AG09309 (cell line): ENCODE data around the gene HOXD8.

Source experiments
- DNase-seq: peaks from one replicate; pipeline ENCODE4 v3.0.0-alpha.2; 2010; ENCODE audit warnings: low read depth
- H3K4me3 ChIP-seq: 2 replicates; pipeline ENCODE4 v1.5.1; 2011; ENCODE audit warnings: mild to moderate bottlenecking, low read depth, low read length, moderate library complexity; ENCODE audit not compliant: control insufficient read depth
- TF ChIP-seq, protein P1 (sequence below): IDR thresholded peaks from 2 replicates; pipeline ENCODE4 v1.5.1; 2011; ENCODE audit warnings: mild to moderate bottlenecking, low read depth, low read length, inconsistent platforms; ENCODE audit not compliant: insufficient read depth, control insufficient read depth; ENCODE audit errors: missing control alignments

Gene HOXD8

DNA sequence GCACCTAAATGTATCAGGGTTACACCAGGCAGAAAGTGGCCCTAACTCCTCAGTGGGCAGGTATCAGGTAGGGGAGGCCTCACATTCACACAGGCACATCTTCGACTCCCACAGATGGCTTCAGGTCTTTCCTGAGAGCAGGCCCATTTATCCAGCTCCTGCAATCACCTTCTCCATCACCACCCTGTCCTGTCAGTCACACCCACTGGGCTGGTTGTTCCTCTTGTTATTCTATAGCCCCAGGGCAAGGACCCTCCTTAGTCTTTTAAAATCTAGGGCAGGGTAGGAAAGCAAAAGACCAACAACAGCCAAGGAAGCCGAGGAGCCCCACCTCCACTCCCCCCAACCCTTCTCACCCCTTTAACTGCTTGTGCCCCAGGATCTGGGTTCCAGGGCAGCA is 12.8 kb downstream of the HOXD8 start:
- DNase-seq, result no peak
- TF ChIP-seq, protein P1, sequence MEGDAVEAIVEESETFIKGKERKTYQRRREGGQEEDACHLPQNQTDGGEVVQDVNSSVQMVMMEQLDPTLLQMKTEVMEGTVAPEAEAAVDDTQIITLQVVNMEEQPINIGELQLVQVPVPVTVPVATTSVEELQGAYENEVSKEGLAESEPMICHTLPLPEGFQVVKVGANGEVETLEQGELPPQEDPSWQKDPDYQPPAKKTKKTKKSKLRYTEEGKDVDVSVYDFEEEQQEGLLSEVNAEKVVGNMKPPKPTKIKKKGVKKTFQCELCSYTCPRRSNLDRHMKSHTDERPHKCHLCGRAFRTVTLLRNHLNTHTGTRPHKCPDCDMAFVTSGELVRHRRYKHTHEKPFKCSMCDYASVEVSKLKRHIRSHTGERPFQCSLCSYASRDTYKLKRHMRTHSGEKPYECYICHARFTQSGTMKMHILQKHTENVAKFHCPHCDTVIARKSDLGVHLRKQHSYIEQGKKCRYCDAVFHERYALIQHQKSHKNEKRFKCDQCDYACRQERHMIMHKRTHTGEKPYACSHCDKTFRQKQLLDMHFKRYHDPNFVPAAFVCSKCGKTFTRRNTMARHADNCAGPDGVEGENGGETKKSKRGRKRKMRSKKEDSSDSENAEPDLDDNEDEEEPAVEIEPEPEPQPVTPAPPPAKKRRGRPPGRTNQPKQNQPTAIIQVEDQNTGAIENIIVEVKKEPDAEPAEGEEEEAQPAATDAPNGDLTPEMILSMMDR, result no peak
- no peak overlapping the region for H3K4me3 ChIP-seq

- TF ChIP-seq, protein P1, result no peak
- no peak overlapping the region for H3K4me3 ChIP-seq
- DNase-seq, result no peak
These were observed 15.8 kb downstream of the HOXD8 start for GRCh38 chr2:176145085-176145969.

DNA sequence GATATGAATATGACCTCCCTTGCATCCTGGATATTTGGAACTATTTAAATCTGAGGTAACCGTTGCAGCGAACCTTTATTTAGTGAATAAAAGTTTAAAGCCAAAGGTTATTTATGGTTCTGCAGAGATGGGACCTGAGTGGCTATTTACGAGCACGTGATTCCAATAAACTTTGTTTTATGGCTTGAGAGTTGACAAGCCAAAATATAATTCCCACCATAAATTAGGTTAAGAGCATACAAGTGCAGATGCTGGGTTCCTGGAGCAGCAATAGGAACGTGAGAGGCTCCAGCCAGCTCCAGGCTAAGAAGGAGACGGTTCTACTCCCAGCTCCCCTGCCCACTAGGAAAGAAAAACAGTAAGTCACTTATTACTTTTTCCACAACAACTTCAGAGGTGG is 16.6 kb downstream of the HOXD8 start:
- TF ChIP-seq, protein P1, result no peak
- DNase-seq, result no peak
- no peak overlapping the region for H3K4me3 ChIP-seq

- TF ChIP-seq, protein P1, result no peak
- no peak overlapping the region for H3K4me3 ChIP-seq
- DNase-seq, result no peak
These were observed 17.1 kb downstream of the HOXD8 start for GRCh38 chr2:176146645-176147044.

- TF ChIP-seq, protein P1, result no peak
- H3K4me3 ChIP-seq, result no peak overlapping the region
- DNase-seq, result no peak
These were observed 17.8 kb downstream of the HOXD8 start for GRCh38 chr2:176147210-176147799.

DNA sequence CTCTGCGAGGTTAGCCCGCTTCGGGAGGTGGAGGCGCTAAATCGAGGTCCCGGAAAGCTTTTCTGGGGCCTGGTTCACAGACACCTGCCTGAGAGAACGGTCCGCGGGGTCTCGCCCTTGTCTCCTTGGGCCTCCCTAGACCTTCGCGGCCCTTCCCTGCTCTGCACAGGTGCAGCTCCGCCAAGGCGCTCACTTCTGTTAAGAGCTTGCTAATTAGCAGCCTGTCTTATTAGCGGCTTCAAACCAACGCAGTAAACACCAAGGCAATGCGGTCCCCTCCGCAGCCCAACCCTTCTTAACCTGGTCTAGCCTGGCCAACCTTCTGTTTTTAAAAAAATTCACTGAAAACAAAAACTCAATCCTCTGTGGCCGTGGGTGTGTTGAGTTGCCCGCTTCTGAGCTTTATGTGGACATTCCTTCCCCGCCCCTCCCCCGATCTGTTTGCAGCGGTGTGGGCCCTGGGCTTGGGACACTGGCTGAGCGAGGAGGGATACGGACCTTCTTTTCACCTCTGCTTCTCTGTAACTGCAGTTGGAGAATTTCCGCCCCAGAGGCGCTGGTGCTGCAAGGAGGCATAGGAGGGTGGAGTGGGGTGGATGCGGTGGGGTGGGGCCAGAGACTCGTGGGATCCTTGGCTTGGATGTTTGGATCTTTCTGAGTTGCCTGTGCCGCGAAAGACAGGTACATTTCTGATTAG is 18.4 kb downstream of the HOXD8 start:
- DNase-seq, result no peak
- H3K4me3 ChIP-seq, result no peak overlapping the region
- TF ChIP-seq, protein P1, result no peak
